HG03280 (cell line): ENCODE measurements around the gene CIC.
"Not testable (repeated sequence)": the region's sequence is repeated elsewhere in the genome, so short reads cannot be mapped to it uniquely, and the experiment has no call there.

Experiments
- ATAC-seq: cut with Tn5 transposase; IDR thresholded peaks from one replicate; pipeline ENCODE4 v1.9.1; 2021; ENCODE audit warnings: mild to moderate bottlenecking, moderate library complexity; ENCODE audit not compliant: unreplicated experiment

Gene CIC

GRCh38 chr19:42254089-42254849 lies 14.8 kb upstream of the CIC start:
- ATAC-seq: peak; percentile 33

- ATAC-seq: peak; percentile 70
Observed at GRCh38 chr19:42254850-42255765, 13.9 kb upstream of the CIC start, which contains the start of gene ERF. ERF (minus strand) TSS chr19:42255128; CDS start chr19:42254999, 129 bp downstream.

- no peak for ATAC-seq
Observed at GRCh38 chr19:42255766-42256745, 13.0 kb upstream of the CIC start.

GRCh38 chr19:42257842-42258241 lies 11.2 kb upstream of the CIC start:
- ATAC-seq: not testable (repeated sequence)

- ATAC-seq: no peak
Observed at GRCh38 chr19:42261763-42262162, 7.3 kb upstream of the CIC start.

- not testable (repeated sequence) for ATAC-seq
Observed at GRCh38 chr19:42266105-42266504, 2.9 kb upstream of the CIC start.

GRCh38 chr19:42266928-42267603 lies 2.0 kb upstream of the CIC start:
- ATAC-seq: not testable (repeated sequence)

GRCh38 chr19:42267644-42268141 lies 1.4 kb upstream of the CIC start:
- ATAC-seq: no peak

- ATAC-seq: peak; percentile 51
Observed at GRCh38 chr19:42268142-42268703, 829 bp upstream of the CIC start.

- no peak for ATAC-seq
Observed at GRCh38 chr19:42269478-42270345, 660 bp downstream of the CIC start.

- ATAC-seq: no peak
Observed at GRCh38 chr19:42270346-42271044, 1.4 kb downstream of the CIC start.

- ATAC-seq: no peak
Observed at GRCh38 chr19:42271045-42271419, 2.0 kb downstream of the CIC start.

- ATAC-seq: no peak
Observed at GRCh38 chr19:42271861-42272534, 2.9 kb downstream of the CIC start.

- no peak for ATAC-seq
Observed at GRCh38 chr19:42272535-42272897, 3.5 kb downstream of the CIC start.

GRCh38 chr19:42272989-42273406 lies 3.9 kb downstream of the CIC start:
- ATAC-seq: no peak

- no peak for ATAC-seq
Observed at GRCh38 chr19:42273407-42274064, 4.5 kb downstream of the CIC start.
